PC-9 (cell line): Measurements from ENCODE around the gene ZNF181.

ENCODE experiments used
- CTCF ChIP-seq: fragments of 200-600 bp; sonication (generic); conservative IDR thresholded peaks from 2 replicates; pipeline ENCODE4 v1.6.1; 2017; ENCODE audit warnings: mixed run types, antibody characterized with exemption, mild to moderate bottlenecking, moderate library complexity
- EZH2 ChIP-seq: fragments of 200-600 bp; sonication (generic); IDR thresholded peaks from 2 replicates; pipeline ENCODE4 v1.8.0; 2017; ENCODE audit warnings: antibody characterized with exemption, low read depth

GRCh38 chr19:34733746-34734536 is at the start of gene ZNF181:
- TF ChIP-seq CTCF: no peak
- TF ChIP-seq EZH2: no peak
